ENCODE measurements around the gene DOCK3. TPM values are rescaled to one million over a fixed set of nuclear protein-coding genes. Genes with fewer than 3 reads are reported as not detected.

Gene DOCK3
- total RNA-seq, 1 donor from 2014 or later = 10.0 TPM

DNA sequence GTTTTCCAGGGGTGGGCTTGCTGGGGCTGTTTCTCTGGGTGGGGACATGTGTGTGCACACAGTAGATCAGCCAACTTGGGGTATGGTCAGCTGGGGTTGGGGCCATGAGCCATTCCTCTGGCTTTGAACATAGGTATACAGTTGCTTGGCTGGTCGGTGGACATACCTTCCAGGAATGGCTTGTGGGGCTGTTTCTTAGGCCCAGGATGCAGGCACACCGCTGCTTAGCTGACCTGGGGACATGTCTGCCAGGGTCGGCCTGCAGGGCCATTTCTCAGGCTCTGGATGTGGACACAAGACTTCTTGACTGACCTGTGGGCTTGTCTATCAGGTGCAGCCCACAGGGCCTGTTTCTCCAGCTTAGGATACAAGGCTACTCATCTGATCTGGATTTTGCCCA, 130.6 kb downstream of the DOCK3 start:
- no peak for DNase-seq (ENCODE audit: low spot score, unreplicated experiment)
- no peak overlapping the region for H3K27ac Mint-ChIP-seq
- no peaks in the 10 kb centered on the region for H3K27me3 Mint-ChIP-seq
- TF ChIP-seq, protein P1, sequence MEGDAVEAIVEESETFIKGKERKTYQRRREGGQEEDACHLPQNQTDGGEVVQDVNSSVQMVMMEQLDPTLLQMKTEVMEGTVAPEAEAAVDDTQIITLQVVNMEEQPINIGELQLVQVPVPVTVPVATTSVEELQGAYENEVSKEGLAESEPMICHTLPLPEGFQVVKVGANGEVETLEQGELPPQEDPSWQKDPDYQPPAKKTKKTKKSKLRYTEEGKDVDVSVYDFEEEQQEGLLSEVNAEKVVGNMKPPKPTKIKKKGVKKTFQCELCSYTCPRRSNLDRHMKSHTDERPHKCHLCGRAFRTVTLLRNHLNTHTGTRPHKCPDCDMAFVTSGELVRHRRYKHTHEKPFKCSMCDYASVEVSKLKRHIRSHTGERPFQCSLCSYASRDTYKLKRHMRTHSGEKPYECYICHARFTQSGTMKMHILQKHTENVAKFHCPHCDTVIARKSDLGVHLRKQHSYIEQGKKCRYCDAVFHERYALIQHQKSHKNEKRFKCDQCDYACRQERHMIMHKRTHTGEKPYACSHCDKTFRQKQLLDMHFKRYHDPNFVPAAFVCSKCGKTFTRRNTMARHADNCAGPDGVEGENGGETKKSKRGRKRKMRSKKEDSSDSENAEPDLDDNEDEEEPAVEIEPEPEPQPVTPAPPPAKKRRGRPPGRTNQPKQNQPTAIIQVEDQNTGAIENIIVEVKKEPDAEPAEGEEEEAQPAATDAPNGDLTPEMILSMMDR (IDR thresholded peaks at IDR 0.05; ENCODE audit: unreplicated experiment) = no peak
- peaks cover 9% of the 10 kb centered on the region for H3K4me1 Mint-ChIP-seq (ENCODE audit: low read depth)
- H3K36me3 Mint-ChIP-seq (ENCODE audit: insufficient read depth) = peaks cover 21% of the 10 kb centered on the region
- peaks cover 32% of the 10 kb centered on the region for H3K9me3 Mint-ChIP-seq (ENCODE audit: low read depth)
- H3K4me3 Mint-ChIP-seq (ENCODE audit: low read depth) = no peak overlapping the region

DNA sequence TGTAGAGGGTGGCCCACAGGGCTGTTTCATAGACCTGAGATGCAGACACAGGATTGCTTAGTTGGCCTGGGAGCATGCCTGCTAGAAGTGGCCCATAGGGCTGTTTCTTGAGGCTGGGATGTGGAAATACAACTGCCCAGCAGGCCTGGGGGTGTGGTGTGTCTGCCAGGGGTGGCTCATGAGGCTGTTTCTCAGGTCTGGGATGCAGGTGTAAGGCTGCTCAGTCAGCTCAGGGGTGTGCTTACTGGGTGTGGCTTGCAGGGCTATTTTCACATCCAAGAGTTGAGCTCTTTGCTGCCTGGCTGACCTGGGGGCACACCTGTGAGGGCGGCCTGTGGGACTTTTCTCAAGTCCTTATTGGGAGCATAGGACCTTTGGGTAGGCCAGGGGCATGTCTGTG, 131.3 kb downstream of the DOCK3 start:
- H3K9me3 Mint-ChIP-seq (ENCODE audit: low read depth) = peaks cover 24% of the 10 kb centered on the region
- H3K27ac Mint-ChIP-seq = no peak overlapping the region
- H3K4me3 Mint-ChIP-seq (ENCODE audit: low read depth) = no peak overlapping the region
- DNase-seq (ENCODE audit: low spot score, unreplicated experiment) = no peak
- no peaks in the 10 kb centered on the region for H3K27me3 Mint-ChIP-seq
- H3K4me1 Mint-ChIP-seq (ENCODE audit: low read depth) = peaks cover 9% of the 10 kb centered on the region
- TF ChIP-seq, protein P1 (IDR thresholded peaks at IDR 0.05; ENCODE audit: unreplicated experiment) = no peak
- peaks cover 17% of the 10 kb centered on the region for H3K36me3 Mint-ChIP-seq (ENCODE audit: insufficient read depth)

DNA sequence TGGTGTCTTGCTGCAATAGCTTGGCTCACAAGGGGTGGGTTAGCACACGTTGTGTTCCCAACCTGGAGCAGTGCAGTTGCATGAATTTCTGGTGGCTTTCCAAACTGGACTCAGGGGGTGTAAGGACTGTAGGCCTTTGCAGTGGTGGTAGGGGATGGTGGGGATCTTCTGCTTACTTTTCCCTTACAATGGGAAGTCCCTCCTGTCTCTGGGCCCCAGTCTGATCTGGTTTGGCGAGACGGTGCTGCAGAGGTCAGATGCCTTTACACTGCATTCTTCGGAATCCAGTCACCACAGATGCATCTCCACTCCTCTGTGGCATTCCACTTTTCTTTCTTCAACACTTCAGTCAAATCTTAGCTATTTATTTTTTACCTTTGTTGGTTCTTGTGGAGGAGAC, 132.1 kb downstream of the DOCK3 start:
- TF ChIP-seq, protein P1 (IDR thresholded peaks at IDR 0.05; ENCODE audit: unreplicated experiment) = no peak
- peak overlapping the region; percentile 90 for H3K27ac Mint-ChIP-seq
- peaks cover 17% of the 10 kb centered on the region for H3K9me3 Mint-ChIP-seq (ENCODE audit: low read depth)
- DNase-seq (ENCODE audit: low spot score, unreplicated experiment) = no peak
- H3K4me3 Mint-ChIP-seq (ENCODE audit: low read depth) = no peak overlapping the region
- peaks cover 9% of the 10 kb centered on the region for H3K4me1 Mint-ChIP-seq (ENCODE audit: low read depth)
- no peaks in the 10 kb centered on the region for H3K27me3 Mint-ChIP-seq
- peaks cover 12% of the 10 kb centered on the region for H3K36me3 Mint-ChIP-seq (ENCODE audit: insufficient read depth)

DNA sequence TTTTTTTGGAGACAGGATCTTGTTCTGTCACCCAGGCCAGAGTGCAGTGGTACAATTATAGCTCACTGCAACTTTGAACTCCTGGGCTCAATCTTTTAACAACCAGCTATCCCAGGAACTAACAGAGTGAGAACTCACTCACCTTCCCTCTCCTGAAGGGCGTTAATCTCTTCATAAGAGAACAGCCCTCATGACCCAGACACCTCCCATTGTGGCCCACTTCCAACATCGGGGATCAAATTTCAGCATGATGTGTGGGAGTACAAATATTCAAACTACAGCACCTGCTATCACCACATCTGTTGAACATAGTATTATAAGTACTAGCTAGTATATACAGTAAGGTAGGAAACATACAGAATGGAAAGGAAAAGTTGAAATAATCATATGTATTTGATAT, 132.5 kb downstream of the DOCK3 start:
- H3K4me1 Mint-ChIP-seq (ENCODE audit: low read depth) = peaks cover 9% of the 10 kb centered on the region

DNA sequence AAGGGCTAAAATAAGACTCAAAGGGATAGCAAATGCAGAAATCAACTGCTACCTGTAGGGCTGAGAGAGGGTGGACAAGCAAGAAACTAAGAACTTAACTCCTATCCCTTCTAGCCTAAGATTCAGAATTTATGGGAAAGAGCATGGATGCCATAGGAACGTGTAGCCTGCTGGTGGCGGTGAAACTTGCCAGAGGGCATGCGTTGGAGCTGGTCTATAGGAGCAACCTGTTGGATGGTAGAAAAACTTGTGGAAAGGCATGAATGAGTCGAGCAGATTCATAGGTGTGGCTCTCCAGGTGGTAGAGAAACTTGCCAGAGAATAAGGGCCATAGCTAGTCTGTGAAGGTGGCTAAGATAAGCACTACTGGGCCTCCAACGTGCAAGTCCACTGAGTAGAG, 137.2 kb downstream of the DOCK3 start:
- H3K9me3 Mint-ChIP-seq (ENCODE audit: low read depth) = no peaks in the 10 kb centered on the region

More for the DNA sequence above, 132.5 kb downstream of the DOCK3 start:
- Mint-ChIP-seq H3K4me3 (ENCODE audit: low read depth) (no peak overlapping the region), H3K27me3 (no peaks in the 10 kb centered on the region), H3K27ac (peak overlapping the region; percentile 90), H3K9me3 (ENCODE audit: low read depth) (peaks cover 12% of the 10 kb centered on the region), H3K36me3 (ENCODE audit: insufficient read depth) (peaks cover 10% of the 10 kb centered on the region)
- TF ChIP-seq, protein P1 (IDR thresholded peaks at IDR 0.05; ENCODE audit: unreplicated experiment) = no peak
- DNase-seq (ENCODE audit: low spot score, unreplicated experiment) = no peak

More for the DNA sequence above, 137.2 kb downstream of the DOCK3 start:
- Mint-ChIP-seq H3K27ac (no peak overlapping the region), H3K4me1 (ENCODE audit: low read depth) (peaks cover 18% of the 10 kb centered on the region), H3K36me3 (ENCODE audit: insufficient read depth) (no peaks in the 10 kb centered on the region), H3K27me3 (no peaks in the 10 kb centered on the region), H3K4me3 (ENCODE audit: low read depth) (no peak overlapping the region)
- TF ChIP-seq, protein P1 (IDR thresholded peaks at IDR 0.05; ENCODE audit: unreplicated experiment) = no peak
- DNase-seq (ENCODE audit: low spot score, unreplicated experiment) = no peak
